OCI-LY7 (cell line): ENCODE measurements around the gene DLGAP1. TPM values are rescaled to one million over a fixed set of nuclear protein-coding genes. Genes with fewer than 3 reads are reported as not detected.

ENCODE experiments used
- BruUV-seq: library from RNA; stranded (reverse); fragments of 400-500 nt; replicated peaks from 2 replicates; lab custom pipeline; 2021; lab: Mats Ljungman, UMichigan
- CTCF ChIA-PET: fragments of 300-600 bp; sonication (Branson Sonifier 250); formaldehyde crosslinking; loops from one replicate; lab custom pipeline; 2022; ENCODE audit warnings: antibody characterized with exemption; ENCODE audit not compliant: unreplicated experiment; lab: Charles Lee
- POLR2A ChIA-PET: fragments of 300-600 bp; sonication (Branson Sonifier 250); formaldehyde crosslinking; loops from one replicate; lab custom pipeline; 2022; ENCODE audit warnings: antibody characterized with exemption; lab: Charles Lee
- DNase-seq: peaks from one replicate; pipeline ENCODE4 v3.0.0-alpha.2; 2015; ENCODE audit warnings: low spot score
- H2AFZ ChIP-seq: fragments of 200-600 bp; sonication (generic), shearing (Covaris generic); 2 replicates; pipeline ENCODE4 v1.6.1; 2014; ENCODE audit warnings: mild to moderate bottlenecking, antibody characterized with exemption, low read length, moderate library complexity
- H3K27ac ChIP-seq: fragments of 200-600 bp; sonication (generic); 2 replicates; pipeline ENCODE4 v1.5.1; 2014; ENCODE audit warnings: mixed run types, low read depth, mild to moderate bottlenecking, moderate library complexity, low read length, inconsistent platforms; ENCODE audit not compliant: poor library complexity, severe bottlenecking
- H3K36me3 ChIP-seq: fragments of 200-600 bp; sonication (generic); 2 replicates; pipeline ENCODE4 v1.6.1; 2014; ENCODE audit warnings: mild to moderate bottlenecking, antibody characterized with exemption, low read length, moderate library complexity, mixed read lengths; ENCODE audit not compliant: insufficient read depth
- H3K4me1 ChIP-seq: fragments of 200-600 bp; sonication (generic); 2 replicates; pipeline ENCODE4 v1.5.1; 2014; ENCODE audit warnings: mild to moderate bottlenecking, low read length; ENCODE audit not compliant: insufficient read depth, poor library complexity, severe bottlenecking
- H3K4me2 ChIP-seq: fragments of 200-600 bp; sonication (generic); 2 replicates; pipeline ENCODE4 v1.6.1; 2014; ENCODE audit warnings: mild to moderate bottlenecking, low read length
- H3K4me3 ChIP-seq: fragments of 200-600 bp; sonication (generic); 2 replicates; pipeline ENCODE4 v1.5.1; 2014; ENCODE audit warnings: mild to moderate bottlenecking, low read depth, low read length; ENCODE audit not compliant: poor library complexity, severe bottlenecking
- H3K79me2 ChIP-seq: fragments of 200-600 bp; sonication (generic); 2 replicates; pipeline ENCODE4 v1.6.1; 2016; ENCODE audit warnings: low read depth, mild to moderate bottlenecking, low read length, moderate library complexity, mixed read lengths; ENCODE audit not compliant: insufficient read depth
- H3K9me2 ChIP-seq: fragments of 200-600 bp; sonication (generic); 2 replicates; pipeline ENCODE4 v1.6.1; 2016; ENCODE audit warnings: mild to moderate bottlenecking, low read length, mixed read lengths; ENCODE audit not compliant: insufficient read depth
- H3K9me3 ChIP-seq: fragments of 200-600 bp; sonication (generic); 2 replicates; pipeline ENCODE4 v1.6.1; 2014; ENCODE audit warnings: mild to moderate bottlenecking, mixed run types, low read length, mixed read lengths
- H4K20me1 ChIP-seq: fragments of 200-600 bp; sonication (generic); 2 replicates; pipeline ENCODE4 v1.6.1; 2014; ENCODE audit warnings: mild to moderate bottlenecking, antibody characterized with exemption, low read length, moderate library complexity, mixed read lengths; ENCODE audit not compliant: insufficient read depth
- EZH2phosphoT487 ChIP-seq: fragments of 200-600 bp; sonication (generic); IDR thresholded peaks from 2 replicates; pipeline ENCODE4 v1.6.1; 2018; ENCODE audit warnings: low read depth, borderline replicate concordance, mild to moderate bottlenecking, mixed run types, antibody characterized with exemption, low read length, moderate library complexity, mixed read lengths
- intact Hi-C: fragments of 100-400 bp; cut with micrococcal nuclease; formaldehyde crosslinking; loops from one replicate; pipeline ENCODE4 v1.10.0; 2022; ENCODE audit not compliant: unreplicated experiment
- total RNA-seq, 2 experiments: library from RNA; depleted of rRNA in 1 of 2; stranded (reverse); fragments of >200 nt in 1 of 2; shearing (Covaris generic) in 1 of 2; gene quantifications; 2 replicates each; pipeline ENCODE4 v1.2.3, GENCODE V29; 2014 to 2022
- TF ChIP-seq, protein P1 (sequence below): fragments of 200-600 bp; sonication (generic); conservative IDR thresholded peaks from 2 replicates; pipeline ENCODE4 v1.5.1; 2014; ENCODE audit warnings: mild to moderate bottlenecking, antibody characterized with exemption, low read length, moderate library complexity, mixed read lengths

DLGAP1 gene
- total RNA-seq, 2 experiments from 2014 or later = 0.22 TPM; not detected in 1

DNA sequence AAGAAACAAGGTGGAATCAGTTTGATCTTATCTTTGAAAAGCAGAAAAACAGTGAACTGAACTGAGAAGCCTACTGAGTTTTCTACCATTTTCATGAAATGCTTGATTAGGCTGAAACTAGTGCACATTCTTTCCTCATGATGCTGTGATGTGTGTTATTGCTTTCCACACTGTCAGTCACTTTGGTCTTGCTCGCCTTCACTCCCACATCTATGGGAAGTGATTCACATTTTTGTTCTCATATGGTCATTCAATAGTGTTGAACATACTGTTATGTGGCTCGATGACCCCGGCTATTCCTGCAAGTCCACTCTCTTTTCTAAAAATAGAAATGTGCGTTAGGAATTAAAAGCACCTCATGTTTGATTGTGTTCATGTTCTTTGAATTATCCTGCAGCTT, 875.4 kb downstream of the DLGAP1 start:
- peaks cover 28% of the 10 kb centered on the region for H3K4me1 ChIP-seq
- DNase-seq = no peak
- ChIA-PET CTCF (no interaction called here), POLR2A (no interaction called here)
- intact Hi-C loops = loop anchor here (10.0 kb wide), 1 partner anchor 335 kb away; no protein-coding TSS in a partner anchor
- no peaks in the 10 kb centered on the region for H3K79me2 ChIP-seq
- H4K20me1 ChIP-seq = no peaks in the 10 kb centered on the region
- no peak for TF ChIP-seq EZH2phosphoT487
- TF ChIP-seq, protein P1, sequence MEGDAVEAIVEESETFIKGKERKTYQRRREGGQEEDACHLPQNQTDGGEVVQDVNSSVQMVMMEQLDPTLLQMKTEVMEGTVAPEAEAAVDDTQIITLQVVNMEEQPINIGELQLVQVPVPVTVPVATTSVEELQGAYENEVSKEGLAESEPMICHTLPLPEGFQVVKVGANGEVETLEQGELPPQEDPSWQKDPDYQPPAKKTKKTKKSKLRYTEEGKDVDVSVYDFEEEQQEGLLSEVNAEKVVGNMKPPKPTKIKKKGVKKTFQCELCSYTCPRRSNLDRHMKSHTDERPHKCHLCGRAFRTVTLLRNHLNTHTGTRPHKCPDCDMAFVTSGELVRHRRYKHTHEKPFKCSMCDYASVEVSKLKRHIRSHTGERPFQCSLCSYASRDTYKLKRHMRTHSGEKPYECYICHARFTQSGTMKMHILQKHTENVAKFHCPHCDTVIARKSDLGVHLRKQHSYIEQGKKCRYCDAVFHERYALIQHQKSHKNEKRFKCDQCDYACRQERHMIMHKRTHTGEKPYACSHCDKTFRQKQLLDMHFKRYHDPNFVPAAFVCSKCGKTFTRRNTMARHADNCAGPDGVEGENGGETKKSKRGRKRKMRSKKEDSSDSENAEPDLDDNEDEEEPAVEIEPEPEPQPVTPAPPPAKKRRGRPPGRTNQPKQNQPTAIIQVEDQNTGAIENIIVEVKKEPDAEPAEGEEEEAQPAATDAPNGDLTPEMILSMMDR = no peak
- no peak overlapping the region for H3K4me3 ChIP-seq
- H3K36me3 ChIP-seq = no peaks in the 10 kb centered on the region
- H2AFZ ChIP-seq = no peak overlapping the region
- no peak overlapping the region for H3K27ac ChIP-seq
- no peak overlapping the region for H3K4me2 ChIP-seq
- no peaks in the 10 kb centered on the region for H3K9me2 ChIP-seq
- BruUV-seq = no TSS peak
- H3K9me3 ChIP-seq = no peaks in the 10 kb centered on the region; the same call in 1 of the 2 replicates

DNA sequence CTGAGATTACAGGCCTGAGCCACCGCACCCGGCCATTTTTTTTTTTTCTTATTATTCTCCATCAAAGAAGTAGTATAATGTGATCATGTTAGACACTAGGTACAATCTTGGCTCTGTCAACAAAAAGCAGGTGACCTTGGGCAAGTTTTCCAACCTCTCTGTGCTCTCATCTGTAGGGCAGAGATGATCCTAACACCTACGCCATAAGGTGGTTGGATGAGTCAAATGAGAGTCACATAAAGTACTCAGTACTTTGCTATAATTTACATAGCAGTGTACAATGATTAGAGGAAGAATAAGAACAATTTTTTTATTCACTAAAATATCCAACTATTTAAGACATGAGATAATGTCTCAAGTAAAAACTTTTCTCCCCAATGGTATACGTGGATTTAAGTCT, 876.5 kb downstream of the DLGAP1 start:
- Histone ChIP-seq H3K9me3 (no peaks in the 10 kb centered on the region; the same call in 1 of the 2 replicates), H3K27ac (no peak overlapping the region), H3K4me1 (peaks cover 17% of the 10 kb centered on the region), H3K79me2 (no peaks in the 10 kb centered on the region), H2AFZ (no peak overlapping the region), H3K4me3 (no peak overlapping the region), H4K20me1 (no peaks in the 10 kb centered on the region), H3K4me2 (no peak overlapping the region), H3K9me2 (no peaks in the 10 kb centered on the region), H3K36me3 (no peaks in the 10 kb centered on the region)
- ChIA-PET CTCF (no interaction called here), POLR2A (interaction anchor here (1.0 to 1.4 kb wide), 2 partner anchors 16 to 42 kb away, joined by 3 to 5 read pairs; no protein-coding TSS in a partner anchor)
- intact Hi-C loops = no loop called here
- DNase-seq = no peak
- BruUV-seq = no TSS peak
- TF ChIP-seq, protein P1 = no peak
- TF ChIP-seq EZH2phosphoT487 = no peak

DNA sequence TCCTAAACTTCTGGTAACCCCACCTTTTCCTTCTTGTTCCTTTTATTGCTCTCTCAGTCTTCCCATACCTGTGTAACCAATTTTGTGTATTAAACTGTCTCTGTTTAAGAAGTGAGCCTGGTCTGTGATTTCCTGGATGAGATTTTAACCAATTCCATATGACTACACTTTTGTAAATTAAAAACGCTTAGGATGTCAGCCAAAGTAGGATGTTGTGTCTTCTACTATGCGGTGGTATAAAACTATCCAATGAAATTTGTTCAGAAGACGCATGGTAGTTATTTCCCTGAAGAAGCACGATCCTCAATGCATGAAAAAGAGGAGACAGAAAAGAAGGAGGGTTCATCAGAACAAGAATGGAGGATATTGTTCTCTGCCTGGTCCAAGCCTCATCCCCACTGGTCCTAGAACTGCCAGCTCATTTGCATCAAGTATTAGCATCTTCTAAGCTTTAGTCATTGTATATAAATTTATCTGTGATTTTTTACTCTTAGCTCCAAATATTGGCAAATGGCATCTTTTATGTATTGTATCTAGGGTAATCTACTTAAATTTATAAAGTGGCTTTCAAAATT, 877.7 kb downstream of the DLGAP1 start:
- no peak for DNase-seq
- Histone ChIP-seq H3K4me2 (no peak overlapping the region), H3K36me3 (no peaks in the 10 kb centered on the region), H3K9me3 (no peaks in the 10 kb centered on the region; the same call in 1 of the 2 replicates), H3K4me3 (no peak overlapping the region), H4K20me1 (no peaks in the 10 kb centered on the region), H3K4me1 (peaks cover 8% of the 10 kb centered on the region), H2AFZ (no peak overlapping the region), H3K9me2 (no peaks in the 10 kb centered on the region), H3K79me2 (no peaks in the 10 kb centered on the region), H3K27ac (no peak overlapping the region)
- ChIA-PET POLR2A (interaction anchor here (0.7 to 1.0 kb wide), 4 partner anchors 20 to 853 kb away, joined by 3 to 4 read pairs (median 3); no protein-coding TSS in a partner anchor), CTCF (interaction anchor here (0.5 kb wide), 1 partner anchor 204 kb away, joined by 3 read pairs; no protein-coding TSS in a partner anchor)
- BruUV-seq = no TSS peak
- intact Hi-C loops = no loop called here
- TF ChIP-seq EZH2phosphoT487 = no peak
- TF ChIP-seq, protein P1 = no peak
